K562 (cell line): ENCODE data around the gene BMP2K. TPM values are rescaled to one million over a fixed set of nuclear protein-coding genes. Genes with fewer than 3 reads are reported as not detected.

Source experiments
- ATF7 ChIP-seq: fragments of 450-650 bp; IDR thresholded peaks from 2 replicates; pipeline ENCODE4 v1.7.1; 2014; ENCODE audit warnings: mild to moderate bottlenecking, moderate library complexity
- DDX20 ChIP-seq: fragments of 450-650 bp; IDR thresholded peaks from 2 replicates; pipeline ENCODE4 v1.6.1; 2016; ENCODE audit warnings: missing genetic modification characterization, low read depth, mild to moderate bottlenecking, missing compliant biosample characterization, moderate library complexity
- HMGN3 ChIP-seq: IDR thresholded peaks from 2 replicates; pipeline ENCODE4 v1.6.1; 2011; ENCODE audit warnings: borderline replicate concordance, low read depth, mild to moderate bottlenecking, mixed read lengths, low read length; ENCODE audit not compliant: insufficient read length; ENCODE audit errors: extremely low read depth
- MCM5 ChIP-seq: fragments of 450-650 bp; IDR thresholded peaks from 2 replicates; pipeline ENCODE4 v1.6.1; 2016; ENCODE audit warnings: low read depth
- NRF1 ChIP-seq, 2 experiments: fragments of 450-650 bp; IDR thresholded peaks in 1 of 2; conservative IDR thresholded peaks in 1 of 2; 2 replicates each; pipeline ENCODE4 v1.6.1; 2014; ENCODE audit warnings: mild to moderate bottlenecking in 2 of 2
- PHB2 ChIP-seq: fragments of 450-650 bp; IDR thresholded peaks from 2 replicates; pipeline ENCODE4 v1.6.1; 2017; ENCODE audit warnings: low read depth
- PHF20 ChIP-seq: fragments of 450-650 bp; IDR thresholded peaks from 2 replicates; pipeline ENCODE4 v1.6.1; 2018; ENCODE audit not compliant: partially characterized antibody
- PHF8 ChIP-seq: fragments of 200-600 bp; sonication (generic); IDR thresholded peaks from 2 replicates; pipeline ENCODE4 v1.6.1; 2012; ENCODE audit warnings: mixed run types, mild to moderate bottlenecking, inconsistent platforms, low read length, moderate library complexity, borderline replicate concordance
- RB1 ChIP-seq: fragments of 450-650 bp; IDR thresholded peaks from 2 replicates; pipeline ENCODE4 v1.6.1; 2017; ENCODE audit warnings: low read depth, mild to moderate bottlenecking
- RCOR1 ChIP-seq, 2 experiments: IDR thresholded peaks; 2 replicates each; pipeline ENCODE4 v1.6.1; 2012; ENCODE audit warnings: low read depth in 2 of 2, low read length in 2 of 2, borderline replicate concordance in 1 of 2, improper control_type of control experiment in 1 of 2
- SMARCE1 ChIP-seq: fragments of 450-650 bp; IDR thresholded peaks from 2 replicates; pipeline ENCODE4 v1.7.1; 2016; ENCODE audit warnings: mild to moderate bottlenecking
- TEAD4 ChIP-seq, 2 experiments: sonication (generic) in 1 of 2; formaldehyde crosslinking in 1 of 2; IDR thresholded peaks; 2 replicates each; pipeline versions ENCODE4 v1.6.1 to v1.8.0; 2012 to 2022; ENCODE audit warnings: borderline replicate concordance in 1 of 2, inconsistent platforms in 1 of 2, low read length in 1 of 2, mild to moderate bottlenecking in 1 of 2, missing genetic modification reagents in 1 of 2
- ZNF12 ChIP-seq: sonication (generic); formaldehyde crosslinking; IDR thresholded peaks from 2 replicates; pipeline ENCODE4 v1.4.0; 2020; ENCODE audit warnings: mild to moderate bottlenecking, missing genetic modification reagents
- ZNF316 ChIP-seq: fragments of 450-650 bp; IDR thresholded peaks from 2 replicates; pipeline ENCODE4 v1.6.1; 2016
- ZNF41 ChIP-seq: fragments of 250-450 bp; sonication (Bioruptor Pico); conservative IDR thresholded peaks from 2 replicates; pipeline ENCODE4 v1.4.0; 2020; ENCODE audit warnings: mild to moderate bottlenecking
- ZNF436 ChIP-seq: fragments of 250-450, 450-650 bp; sonication (Bioruptor Pico); formaldehyde crosslinking; IDR thresholded peaks from 2 replicates; pipeline ENCODE4 v1.7.0; 2020; ENCODE audit warnings: mild to moderate bottlenecking
- ZNF75A ChIP-seq: fragments of 450-650 bp; formaldehyde crosslinking; IDR thresholded peaks from 2 replicates; pipeline ENCODE4 v1.4.0; 2020; ENCODE audit warnings: mild to moderate bottlenecking
- polyA plus RNA-seq, 8 experiments: library from polyadenylated mRNA; depleted of rRNA in 4 of 8; stranded (reverse) in 5 of 8; unstranded in 3 of 8; fragments of >200 nt; fragmentation: Nextera tagmentation in 2 of 8; fragmentation: Illumina TruSeq in 1 of 8; extraction: Ambion mirVana in 2 of 8; extraction: Trizol in 1 of 8; gene quantifications; 2 replicates each; pipeline versions ENCODE4 v1.2.1 to v1.2.3, GENCODE V29; 2011 to 2014; ENCODE audit warnings: inconsistent platforms in 1 of 8, missing spikeins in 1 of 8
- total RNA-seq, 7 experiments: library from RNA; depleted of rRNA in 6 of 7; stranded (reverse); fragments of >200 nt in 6 of 7; fragmentation: Illumina TruSeq in 2 of 7; extraction: Trizol in 2 of 7; gene quantifications; 2 replicates each; pipeline versions ENCODE4 v1.2.1 to v1.2.3, GENCODE V29; 2011 to 2021; ENCODE audit warnings: low replicate concordance in 1 of 7
- TF ChIP-seq, protein P1 (sequence below): fragments of 450-650 bp; IDR thresholded peaks from 2 replicates; pipeline ENCODE4 v1.6.1; 2016; ENCODE audit warnings: mild to moderate bottlenecking
- TF ChIP-seq, protein P2 (sequence below): fragments of 250-450 bp; sonication (Bioruptor Pico); IDR thresholded peaks from 2 replicates; pipeline ENCODE4 v1.8.0; 2022; ENCODE audit warnings: moderate library complexity, mild to moderate bottlenecking, inconsistent platforms
- TF ChIP-seq, protein P3 (sequence below), 2 experiments: fragments of 450-650 bp; conservative IDR thresholded peaks; 2 replicates each; pipeline ENCODE4 v1.6.1; 2017; ENCODE audit warnings: mild to moderate bottlenecking in 2 of 2, moderate library complexity in 2 of 2

Gene BMP2K
- total and polyA plus RNA-seq, 9 of the 15 experiments (the other 6 are each of a cell fraction or from before 2014, with no cell fraction given), result 17.0 to 217 (median 104) TPM

DNA sequence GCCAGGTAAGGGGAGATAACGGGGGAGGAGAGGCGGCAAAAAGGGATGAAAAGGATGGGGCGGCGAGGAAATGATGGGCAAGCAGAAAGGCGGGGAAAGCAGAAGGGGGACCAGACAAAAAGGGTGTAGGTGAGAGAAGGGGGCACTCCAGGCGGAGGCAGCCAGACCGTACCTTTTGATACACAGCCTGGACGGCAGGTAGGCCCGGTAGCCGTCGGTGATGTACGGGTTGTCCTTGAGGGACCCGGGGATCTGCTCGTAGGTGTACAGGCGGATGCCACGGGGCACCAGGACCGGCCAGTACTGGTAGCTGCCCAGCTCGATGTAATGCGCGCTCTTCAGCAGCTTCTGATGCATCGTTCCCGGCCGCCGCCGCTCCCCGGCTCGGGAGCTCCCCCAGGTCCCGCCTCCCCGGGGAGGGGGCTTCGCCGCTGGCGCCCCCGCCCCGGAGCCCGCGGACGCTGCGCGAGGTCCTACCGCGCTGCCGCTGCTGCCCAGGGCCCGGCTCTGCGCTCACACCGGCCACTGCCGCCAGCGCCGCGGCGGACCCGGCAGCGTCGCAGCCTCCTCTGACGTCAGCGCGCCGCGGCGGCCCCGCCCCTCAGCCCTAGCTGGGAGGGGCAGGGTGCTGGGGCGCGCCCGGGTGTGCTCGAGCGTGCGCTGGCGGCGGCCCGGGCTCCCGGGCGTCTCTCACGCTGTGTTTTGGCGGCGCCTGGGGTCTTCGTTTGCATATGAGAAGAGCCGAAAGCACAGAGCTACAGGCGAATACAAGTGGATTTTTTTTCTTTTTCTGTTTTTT is 162.9 kb downstream of the BMP2K start, which contains the start of gene PAQR3 (continued):
- no peak for TF ChIP-seq PHF20
- TF ChIP-seq RCOR1 (IDR thresholded peaks at IDR 0.05; ENCODE audit: borderline replicate concordance in 1 of 2, low read depth in 2 of 2, low read length in 2 of 2), result peak in 1 of 2 experiments; percentile 52; a peak in 1 of 4 replicates
- 0 out of 2 replicates have a peak, but pooled peaks have one; percentile 36 for TF ChIP-seq PHB2
- no peak for TF ChIP-seq TEAD4 (IDR thresholded peaks at IDR 0.05; ENCODE audit: low read length)
- TF ChIP-seq TEAD4 (CRISPR knock-in tag; IDR thresholded peaks at IDR 0.05; ENCODE audit: borderline replicate concordance), result no peak
- TF ChIP-seq, protein P1, sequence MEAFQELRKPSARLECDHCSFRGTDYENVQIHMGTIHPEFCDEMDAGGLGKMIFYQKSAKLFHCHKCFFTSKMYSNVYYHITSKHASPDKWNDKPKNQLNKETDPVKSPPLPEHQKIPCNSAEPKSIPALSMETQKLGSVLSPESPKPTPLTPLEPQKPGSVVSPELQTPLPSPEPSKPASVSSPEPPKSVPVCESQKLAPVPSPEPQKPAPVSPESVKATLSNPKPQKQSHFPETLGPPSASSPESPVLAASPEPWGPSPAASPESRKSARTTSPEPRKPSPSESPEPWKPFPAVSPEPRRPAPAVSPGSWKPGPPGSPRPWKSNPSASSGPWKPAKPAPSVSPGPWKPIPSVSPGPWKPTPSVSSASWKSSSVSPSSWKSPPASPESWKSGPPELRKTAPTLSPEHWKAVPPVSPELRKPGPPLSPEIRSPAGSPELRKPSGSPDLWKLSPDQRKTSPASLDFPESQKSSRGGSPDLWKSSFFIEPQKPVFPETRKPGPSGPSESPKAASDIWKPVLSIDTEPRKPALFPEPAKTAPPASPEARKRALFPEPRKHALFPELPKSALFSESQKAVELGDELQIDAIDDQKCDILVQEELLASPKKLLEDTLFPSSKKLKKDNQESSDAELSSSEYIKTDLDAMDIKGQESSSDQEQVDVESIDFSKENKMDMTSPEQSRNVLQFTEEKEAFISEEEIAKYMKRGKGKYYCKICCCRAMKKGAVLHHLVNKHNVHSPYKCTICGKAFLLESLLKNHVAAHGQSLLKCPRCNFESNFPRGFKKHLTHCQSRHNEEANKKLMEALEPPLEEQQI, result no peak
- TF ChIP-seq ZNF436, result no peak
- peak; percentile 90 for TF ChIP-seq RB1
- no peak for TF ChIP-seq ZNF41
- TF ChIP-seq, protein P2, sequence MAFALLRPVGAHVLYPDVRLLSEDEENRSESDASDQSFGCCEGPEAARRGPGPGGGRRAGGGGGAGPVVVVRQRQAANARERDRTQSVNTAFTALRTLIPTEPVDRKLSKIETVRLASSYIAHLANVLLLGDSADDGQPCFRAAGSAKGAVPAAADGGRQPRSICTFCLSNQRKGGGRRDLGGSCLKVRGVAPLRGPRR (CRISPR knock-in tag), result no peak
- peak; percentile 36; the same call in 1 of the 2 replicates for TF ChIP-seq ZNF12
- TF ChIP-seq NRF1 (conservative IDR thresholded peaks at IDR 0.05 in 1 of 2, IDR thresholded peaks at IDR 0.05 in 1 of 2), result peak; percentile 87 to 88
- no peak for TF ChIP-seq DDX20 (tag)
- peak; percentile 39; the same call in 1 of the 2 replicates for TF ChIP-seq SMARCE1
- peak; percentile 92; the same call in 1 of the 2 replicates for TF ChIP-seq PHF8
- peak; percentile 88 for TF ChIP-seq HMGN3
- TF ChIP-seq, protein P3, sequence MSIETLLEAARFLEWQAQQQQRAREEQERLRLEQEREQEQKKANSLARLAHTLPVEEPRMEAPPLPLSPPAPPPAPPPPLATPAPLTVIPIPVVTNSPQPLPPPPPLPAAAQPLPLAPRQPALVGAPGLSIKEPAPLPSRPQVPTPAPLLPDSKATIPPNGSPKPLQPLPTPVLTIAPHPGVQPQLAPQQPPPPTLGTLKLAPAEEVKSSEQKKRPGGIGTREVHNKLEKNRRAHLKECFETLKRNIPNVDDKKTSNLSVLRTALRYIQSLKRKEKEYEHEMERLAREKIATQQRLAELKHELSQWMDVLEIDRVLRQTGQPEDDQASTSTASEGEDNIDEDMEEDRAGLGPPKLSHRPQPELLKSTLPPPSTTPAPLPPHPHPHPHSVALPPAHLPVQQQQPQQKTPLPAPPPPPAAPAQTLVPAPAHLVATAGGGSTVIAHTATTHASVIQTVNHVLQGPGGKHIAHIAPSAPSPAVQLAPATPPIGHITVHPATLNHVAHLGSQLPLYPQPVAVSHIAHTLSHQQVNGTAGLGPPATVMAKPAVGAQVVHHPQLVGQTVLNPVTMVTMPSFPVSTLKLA (conservative IDR thresholded peaks at IDR 0.05), result peak in 1 of 2 experiments; percentile 68; a peak in 2 of 4 replicates
- no peak for TF ChIP-seq MCM5
- peak; percentile 92 for TF ChIP-seq ATF7
- no peak for TF ChIP-seq ZNF316
- TF ChIP-seq ZNF75A (CRISPR knock-in tag), result no peak
